GM19397 (cell line): ENCODE measurements around the gene ABCD1.
"Not testable (repeated sequence)": the region's sequence is repeated elsewhere in the genome, so short reads cannot be mapped to it uniquely, and the experiment has no call there.

Experiments used
- ATAC-seq: cut with Tn5 transposase; IDR thresholded peaks from one replicate; pipeline ENCODE4 v1.9.1; 2021; ENCODE audit warnings: mild to moderate bottlenecking, moderate library complexity; ENCODE audit not compliant: unreplicated experiment

Gene ABCD1

DNA sequence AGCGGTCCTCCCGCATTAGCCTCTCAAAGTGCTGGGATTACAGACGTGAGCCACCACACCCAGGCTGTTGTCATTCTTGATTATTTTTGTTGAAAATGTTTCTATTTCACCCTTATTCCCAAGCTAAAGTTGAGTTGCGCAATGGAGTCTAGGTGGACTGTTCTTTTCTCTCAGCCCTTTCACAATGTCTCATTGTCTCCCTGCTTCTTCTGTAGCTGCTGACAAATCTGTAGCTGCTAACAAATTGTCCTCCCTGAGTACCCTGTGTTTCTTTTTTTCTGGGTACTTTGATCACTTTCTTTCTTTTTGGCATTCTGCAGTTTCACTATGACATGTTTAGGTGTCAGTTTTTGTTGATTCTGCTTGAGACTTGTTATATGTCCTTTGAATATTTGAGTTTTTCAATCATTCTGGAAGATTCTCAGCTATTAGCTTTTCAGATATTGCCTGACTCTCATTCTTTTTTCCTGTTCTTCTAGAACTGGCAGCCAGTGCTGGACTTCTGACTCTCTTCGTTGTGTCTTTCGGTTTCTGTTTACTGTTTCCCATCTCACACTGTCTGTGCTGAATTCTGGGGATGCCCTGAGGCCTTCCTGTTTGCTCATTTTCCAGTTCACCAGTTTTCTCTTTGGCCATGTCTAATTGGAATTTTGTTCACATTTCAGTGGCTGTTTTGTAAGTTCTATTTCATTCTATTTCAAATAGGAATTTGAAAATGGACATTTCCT lies 6.6 kb downstream of the ABCD1 start:
- ATAC-seq, result no peak

- no peak for ATAC-seq
Measured at GRCh38 chrX:153731845-153732215, 7.2 kb downstream of the ABCD1 start.

- ATAC-seq, result no peak
Measured at GRCh38 chrX:153732401-153732800, 7.7 kb downstream of the ABCD1 start.

GRCh38 chrX:153733651-153734240 lies 9.1 kb downstream of the ABCD1 start:
- no peak for ATAC-seq

DNA sequence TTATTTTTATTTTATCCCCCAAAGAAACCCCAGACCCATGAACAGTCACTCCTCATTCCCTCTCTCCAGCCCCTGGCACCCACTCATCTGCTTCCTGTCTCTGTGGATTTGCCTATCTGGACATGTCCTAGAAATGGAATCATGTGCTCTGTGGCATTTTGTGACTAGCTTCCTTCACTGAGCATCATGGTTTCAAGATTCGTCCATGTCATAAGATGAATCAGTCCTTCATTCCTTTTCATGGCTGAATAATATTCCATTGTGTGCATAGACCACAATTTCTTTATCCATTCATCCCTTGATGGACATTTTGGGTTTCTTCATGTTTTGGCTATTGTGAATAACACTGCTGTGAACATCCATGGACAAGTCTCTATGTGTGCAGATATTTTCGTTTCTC lies 10.2 kb downstream of the ABCD1 start:
- ATAC-seq, result no peak

DNA sequence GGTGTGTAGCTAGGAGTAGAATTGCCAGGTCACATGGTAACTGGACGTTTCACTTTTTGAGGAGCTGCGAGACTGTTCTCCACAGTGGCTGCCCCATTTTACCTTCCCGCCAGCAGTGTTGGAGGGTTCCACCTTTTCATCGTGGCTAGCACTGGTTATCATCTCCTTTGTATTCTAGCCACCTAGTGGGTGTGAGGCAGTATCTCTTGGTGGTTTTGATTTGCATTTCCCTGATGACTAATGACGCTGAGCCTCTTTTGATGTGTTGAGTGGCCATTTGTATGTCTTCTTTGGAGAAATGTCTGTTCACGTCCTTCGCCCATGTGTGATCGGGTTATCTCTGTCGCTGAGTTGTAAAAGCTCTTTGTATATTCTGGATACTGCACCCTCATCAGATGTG lies 10.6 kb downstream of the ABCD1 start:
- ATAC-seq, result no peak

DNA sequence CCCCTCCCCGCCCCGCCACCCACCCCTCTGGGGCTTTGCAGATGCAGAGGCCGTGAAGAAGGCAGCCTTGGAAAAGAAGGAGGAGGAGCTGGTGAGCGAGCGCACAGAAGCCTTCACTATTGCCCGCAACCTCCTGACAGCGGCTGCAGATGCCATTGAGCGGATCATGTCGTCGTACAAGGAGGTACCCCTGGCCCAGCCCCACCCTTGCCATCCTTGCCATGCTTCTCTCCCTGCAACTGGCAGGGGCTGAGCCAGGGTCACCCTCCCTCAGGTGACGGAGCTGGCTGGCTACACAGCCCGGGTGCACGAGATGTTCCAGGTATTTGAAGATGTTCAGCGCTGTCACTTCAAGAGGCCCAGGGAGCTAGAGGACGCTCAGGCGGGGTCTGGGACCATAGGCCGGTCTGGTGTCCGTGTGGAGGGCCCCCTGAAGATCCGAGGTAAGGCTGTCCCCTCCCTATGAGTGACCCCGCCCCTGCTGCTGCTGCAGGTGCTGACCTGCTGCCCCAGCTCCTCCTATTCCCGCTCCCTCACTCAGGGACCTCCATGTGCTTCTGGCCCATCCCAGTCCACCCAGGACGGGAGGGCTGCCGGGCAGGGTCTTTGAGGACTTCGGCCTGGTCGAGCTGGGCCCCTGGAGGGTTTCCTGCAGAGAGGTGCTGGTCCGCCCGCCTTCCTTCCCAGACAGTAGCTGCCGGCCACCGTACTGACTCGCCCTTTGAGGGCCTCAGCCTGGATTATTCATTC lies 11.6 kb downstream of the ABCD1 start:
- ATAC-seq, result no peak

GRCh38 chrX:153736871-153737441 lies 12.3 kb downstream of the ABCD1 start:
- no peak for ATAC-seq

DNA sequence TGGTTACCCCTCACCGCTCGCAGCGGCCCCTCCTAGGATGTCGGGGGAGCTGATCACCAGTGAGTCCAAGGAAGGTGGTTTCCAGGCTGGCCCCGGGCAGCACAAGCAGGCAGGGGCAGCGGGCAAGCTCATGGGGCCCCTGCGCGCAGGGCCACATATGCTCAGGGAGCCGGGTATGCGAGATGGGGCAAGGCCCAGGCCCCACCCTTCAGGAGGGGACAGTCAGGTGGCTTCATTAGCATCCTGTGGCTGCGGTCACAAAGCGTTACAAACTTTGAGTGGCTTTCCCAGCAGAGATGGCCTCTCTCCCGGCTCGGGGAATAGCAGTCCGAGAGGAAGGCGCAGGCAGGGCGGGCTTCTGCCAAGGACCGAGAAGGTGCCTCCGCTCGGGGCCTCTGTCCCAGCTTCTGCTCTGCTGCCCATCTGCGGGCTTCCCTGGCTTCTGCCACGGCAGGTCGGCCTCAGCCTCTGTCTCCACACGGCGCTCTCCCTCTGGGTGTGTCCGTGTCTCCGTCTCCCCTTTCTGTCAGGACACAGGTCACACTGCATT lies 13.5 kb downstream of the ABCD1 start:
- ATAC-seq, result no peak

DNA sequence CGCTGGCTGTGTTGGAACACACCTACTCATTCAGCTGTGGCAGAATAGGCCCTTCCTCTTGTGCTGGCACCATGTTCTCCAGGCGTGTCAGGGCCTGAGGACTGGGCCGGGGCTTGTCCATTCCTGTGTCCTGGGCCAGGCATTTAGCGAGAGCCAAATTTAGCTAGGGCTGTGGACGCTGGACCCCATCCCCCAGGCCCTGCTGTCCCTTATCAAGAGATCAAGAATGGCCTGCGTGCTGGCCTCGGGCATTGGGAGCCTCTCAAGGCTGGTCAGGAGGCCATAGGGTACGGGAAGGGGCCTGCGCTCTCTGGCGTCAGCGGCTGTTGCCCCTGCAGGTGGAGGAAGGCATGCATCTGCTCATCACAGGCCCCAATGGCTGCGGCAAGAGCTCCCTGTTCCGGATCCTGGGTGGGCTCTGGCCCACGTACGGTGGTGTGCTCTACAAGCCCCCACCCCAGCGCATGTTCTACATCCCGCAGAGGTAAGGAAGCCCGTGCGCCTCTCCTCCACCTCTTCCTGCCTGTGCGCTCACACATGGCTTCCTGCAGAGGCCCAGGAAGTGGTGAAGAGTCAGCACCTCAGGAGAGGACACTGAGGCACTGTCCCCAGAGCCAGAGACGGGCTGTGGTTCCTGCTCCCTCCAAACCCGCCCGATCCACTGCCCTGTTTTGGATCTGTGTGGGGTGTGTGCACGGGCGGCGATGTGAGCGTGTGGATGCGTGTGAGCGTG lies 15.3 kb downstream of the ABCD1 start:
- no peak for ATAC-seq

DNA sequence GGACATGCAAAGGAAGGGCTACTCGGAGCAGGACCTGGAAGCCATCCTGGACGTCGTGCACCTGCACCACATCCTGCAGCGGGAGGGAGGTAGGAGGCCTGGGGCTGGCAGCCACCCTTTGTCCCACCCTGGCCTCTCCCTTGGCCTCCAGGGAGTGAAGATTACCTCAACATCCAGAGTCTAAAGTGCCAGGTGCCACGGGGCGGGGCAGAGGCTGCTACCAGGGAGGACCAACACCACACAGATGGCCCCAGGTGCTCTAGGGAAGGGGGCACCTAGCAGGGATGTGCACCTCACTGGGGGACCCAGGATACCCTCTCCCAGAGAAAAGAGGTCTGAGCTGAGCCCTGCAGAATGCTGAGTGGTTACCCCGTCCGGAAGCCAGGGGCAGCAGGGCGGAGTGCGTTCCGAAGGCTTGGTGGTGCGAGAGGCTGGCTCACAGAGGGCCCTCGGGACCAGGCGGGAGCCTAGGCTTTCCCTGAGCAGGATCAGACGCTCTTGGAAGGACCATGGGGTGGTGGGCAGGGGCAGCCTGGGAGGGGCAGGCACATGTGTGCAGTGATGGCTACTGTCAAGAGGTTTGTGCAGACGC lies 16.1 kb downstream of the ABCD1 start:
- no peak for ATAC-seq

DNA sequence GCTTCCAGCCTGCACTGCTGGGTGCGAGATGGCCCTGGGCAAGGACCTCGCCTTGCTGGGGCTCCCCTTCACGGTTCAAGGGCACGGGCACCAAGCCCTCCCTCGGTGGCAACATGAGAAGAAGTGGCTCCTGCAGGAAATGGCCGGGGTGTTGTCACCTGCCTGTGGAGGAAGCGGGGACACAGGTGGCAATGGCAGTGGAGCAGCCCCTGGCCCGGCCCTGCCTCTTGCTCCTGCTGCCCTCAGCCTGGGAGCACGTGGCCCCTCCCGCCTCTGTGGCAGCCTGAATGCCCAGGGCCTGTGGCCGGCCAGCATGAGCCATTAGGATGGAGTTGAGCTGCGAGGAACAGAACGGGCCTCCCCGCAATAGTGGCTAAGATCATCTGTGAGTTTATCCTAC lies 16.8 kb downstream of the ABCD1 start:
- ATAC-seq, result no peak

- ATAC-seq, result not testable (repeated sequence)
Measured at GRCh38 chrX:153742111-153742510, 17.5 kb downstream of the ABCD1 start.

GRCh38 chrX:153742796-153743467 lies 18.3 kb downstream of the ABCD1 start:
- ATAC-seq, result not testable (repeated sequence)

DNA sequence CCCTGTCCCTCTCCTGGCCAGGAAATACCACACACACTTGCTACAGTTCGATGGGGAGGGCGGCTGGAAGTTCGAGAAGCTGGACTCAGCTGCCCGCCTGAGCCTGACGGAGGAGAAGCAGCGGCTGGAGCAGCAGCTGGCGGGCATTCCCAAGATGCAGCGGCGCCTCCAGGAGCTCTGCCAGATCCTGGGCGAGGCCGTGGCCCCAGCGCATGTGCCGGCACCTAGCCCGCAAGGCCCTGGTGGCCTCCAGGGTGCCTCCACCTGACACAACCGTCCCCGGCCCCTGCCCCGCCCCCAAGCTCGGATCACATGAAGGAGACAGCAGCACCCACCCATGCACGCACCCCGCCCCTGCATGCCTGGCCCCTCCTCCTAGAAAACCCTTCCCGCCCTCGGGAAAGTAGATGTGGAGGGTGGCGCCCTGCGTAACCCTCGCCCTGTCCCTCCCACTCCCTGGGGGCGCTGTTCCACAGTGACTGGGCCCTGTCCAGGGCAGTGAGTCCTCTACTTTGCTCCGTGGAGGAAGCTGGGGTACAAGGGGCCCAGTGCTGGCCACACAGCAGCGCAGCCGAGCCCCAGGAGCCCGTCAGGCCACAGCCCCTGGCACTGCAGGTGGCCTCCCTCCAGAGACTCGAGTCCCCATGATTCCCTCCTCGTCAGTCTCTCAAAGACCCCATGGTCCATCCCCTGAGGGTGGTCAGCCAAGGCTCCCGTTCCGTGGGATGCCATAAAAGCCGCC lies 19.0 kb downstream of the ABCD1 start:
- ATAC-seq, result not testable (repeated sequence)

DNA sequence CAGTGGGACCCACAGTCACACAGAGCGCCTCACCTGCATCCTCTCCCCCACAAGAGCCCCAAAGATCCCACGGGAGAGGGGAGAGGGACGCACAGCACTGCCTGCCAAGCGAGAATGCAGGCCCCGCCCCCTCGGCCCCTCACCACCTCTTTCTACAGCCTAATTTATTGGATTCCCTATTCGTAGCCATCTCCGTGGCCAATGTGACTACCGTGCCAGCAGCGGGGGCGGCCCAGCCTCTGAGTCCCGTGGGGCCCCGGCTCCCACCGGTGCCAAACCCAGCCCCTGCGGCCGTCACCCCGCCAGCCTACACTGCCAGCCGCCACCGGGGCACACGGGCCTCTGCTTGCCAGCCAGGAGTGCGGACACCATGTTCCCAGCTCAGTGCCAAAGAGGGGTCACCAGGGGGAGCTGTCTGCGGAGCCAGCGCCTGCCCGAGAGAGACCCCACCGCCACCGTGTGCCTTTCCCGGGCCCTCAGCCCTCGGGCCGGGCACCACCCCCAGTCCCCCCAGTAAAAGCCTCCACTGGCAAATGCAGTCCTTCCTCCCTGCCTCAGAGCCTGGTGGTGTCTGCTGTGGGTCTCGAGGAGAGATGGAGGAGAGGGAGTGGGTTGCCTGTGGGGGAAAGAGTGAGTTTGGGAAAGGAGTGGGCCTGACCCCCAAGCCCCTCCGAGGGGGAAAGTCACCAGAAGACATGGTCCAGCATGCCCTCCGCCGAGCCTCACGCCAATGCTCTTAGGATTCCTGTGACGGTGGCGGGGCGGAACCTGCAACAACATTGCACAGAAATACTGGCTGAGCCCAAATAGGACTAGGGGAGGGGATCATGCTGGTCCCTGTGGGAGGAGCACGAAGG lies 19.8 kb downstream of the ABCD1 start:
- ATAC-seq, result no peak

GRCh38 chrX:153745067-153745433 lies 20.4 kb downstream of the ABCD1 start:
- not testable (repeated sequence) for ATAC-seq

- ATAC-seq, result no peak
Measured at GRCh38 chrX:153746359-153746758, 21.7 kb downstream of the ABCD1 start.
